ENCODE data around the gene B3GNT3. TPM values are rescaled to one million over a fixed set of nuclear protein-coding genes. Genes with fewer than 3 reads are reported as not detected.
A peak's percentile ranks its signal among the peaks of the same experiment; 100 is the strongest.

B3GNT3 gene
- total and polyA plus RNA-seq, 2 donors: 5.7 to 6.5 TPM

DNA sequence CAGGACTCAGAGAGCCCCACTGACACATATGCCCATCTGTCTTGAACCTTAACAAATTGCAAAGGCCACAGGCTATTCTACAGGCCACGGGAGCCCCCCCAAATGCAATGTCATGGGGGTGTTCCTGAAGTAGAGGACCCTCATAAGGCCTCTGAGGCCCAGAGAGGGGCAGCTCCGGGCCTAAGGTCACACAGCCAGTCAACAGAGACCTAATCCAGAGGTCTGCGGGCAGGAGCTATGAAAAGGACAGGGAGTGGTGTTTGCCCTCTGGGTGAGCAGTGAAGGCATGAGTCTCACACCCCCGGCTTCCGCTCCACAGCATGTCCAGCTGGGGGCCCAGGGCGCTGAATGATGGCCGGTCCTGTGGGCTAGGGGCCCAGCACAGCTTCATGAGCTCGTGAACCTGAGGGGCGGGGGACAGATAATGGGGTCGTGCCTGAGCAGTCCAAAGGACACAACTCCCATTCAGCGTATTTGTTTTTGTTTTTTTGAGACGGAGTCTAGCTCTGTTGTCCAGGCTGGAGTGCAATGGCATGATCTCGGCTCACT is 31.6 kb downstream of the B3GNT3 start:
- no peak for DNase-seq (ENCODE audit: extremely low spot score)
- H3K4me1 ChIP-seq (ENCODE audit: insufficient read depth): no peaks in the 10 kb centered on the region
- H3K4me3 ChIP-seq (ENCODE audit: low read depth, low read length): no peak overlapping the region
- no peak overlapping the region for H3K27ac ChIP-seq (ENCODE audit: low read depth)
- 86% methylated on average over 13 of the region's 13 CpGs for WGBS
- H3K36me3 ChIP-seq (ENCODE audit: insufficient read depth): no peaks in the 10 kb centered on the region

DNA sequence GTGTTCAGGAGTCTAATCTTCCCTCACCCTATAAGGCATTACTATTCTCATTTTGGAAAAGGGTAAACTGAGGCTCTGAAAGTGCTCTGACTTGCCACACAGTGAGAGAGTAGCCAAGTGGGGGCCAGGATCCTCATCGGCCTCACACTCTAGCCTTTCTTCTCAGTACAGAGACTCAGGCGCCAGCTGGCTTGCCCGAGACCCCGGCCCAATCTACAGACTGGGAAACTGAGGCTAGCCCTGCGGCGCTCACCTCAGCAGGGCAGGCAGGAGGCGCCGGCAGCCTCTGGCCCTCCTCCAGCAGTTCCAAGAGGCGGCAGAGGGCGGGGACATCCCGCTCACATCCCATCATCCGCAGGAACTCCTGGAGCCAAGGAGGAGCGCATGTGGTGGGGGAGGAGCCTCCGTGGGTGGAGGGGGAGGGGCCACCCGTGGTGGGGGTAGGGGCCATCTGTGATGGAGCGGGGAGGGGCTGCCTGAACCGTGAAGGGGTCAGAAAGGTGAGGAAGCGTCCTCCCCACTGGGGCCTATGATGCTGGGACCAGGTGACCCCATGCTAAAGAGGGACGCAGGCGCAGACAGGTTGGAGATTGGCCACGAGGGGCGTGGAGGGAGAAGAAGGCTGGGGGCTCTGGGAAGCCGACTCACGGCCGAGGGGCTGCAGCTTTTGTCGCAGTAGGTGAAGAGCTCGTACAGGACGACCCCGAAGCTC is 35.1 kb downstream of the B3GNT3 start:
- DNase-seq (ENCODE audit: extremely low spot score): no peak
- Histone ChIP-seq H3K4me3 (ENCODE audit: low read depth, low read length) (no peak overlapping the region), H3K27ac (ENCODE audit: low read depth) (no peak overlapping the region), H3K36me3 (ENCODE audit: insufficient read depth) (no peaks in the 10 kb centered on the region), H3K4me1 (ENCODE audit: insufficient read depth) (no peaks in the 10 kb centered on the region)
- WGBS: 20% methylated on average over 29 of the region's 29 CpGs

DNA sequence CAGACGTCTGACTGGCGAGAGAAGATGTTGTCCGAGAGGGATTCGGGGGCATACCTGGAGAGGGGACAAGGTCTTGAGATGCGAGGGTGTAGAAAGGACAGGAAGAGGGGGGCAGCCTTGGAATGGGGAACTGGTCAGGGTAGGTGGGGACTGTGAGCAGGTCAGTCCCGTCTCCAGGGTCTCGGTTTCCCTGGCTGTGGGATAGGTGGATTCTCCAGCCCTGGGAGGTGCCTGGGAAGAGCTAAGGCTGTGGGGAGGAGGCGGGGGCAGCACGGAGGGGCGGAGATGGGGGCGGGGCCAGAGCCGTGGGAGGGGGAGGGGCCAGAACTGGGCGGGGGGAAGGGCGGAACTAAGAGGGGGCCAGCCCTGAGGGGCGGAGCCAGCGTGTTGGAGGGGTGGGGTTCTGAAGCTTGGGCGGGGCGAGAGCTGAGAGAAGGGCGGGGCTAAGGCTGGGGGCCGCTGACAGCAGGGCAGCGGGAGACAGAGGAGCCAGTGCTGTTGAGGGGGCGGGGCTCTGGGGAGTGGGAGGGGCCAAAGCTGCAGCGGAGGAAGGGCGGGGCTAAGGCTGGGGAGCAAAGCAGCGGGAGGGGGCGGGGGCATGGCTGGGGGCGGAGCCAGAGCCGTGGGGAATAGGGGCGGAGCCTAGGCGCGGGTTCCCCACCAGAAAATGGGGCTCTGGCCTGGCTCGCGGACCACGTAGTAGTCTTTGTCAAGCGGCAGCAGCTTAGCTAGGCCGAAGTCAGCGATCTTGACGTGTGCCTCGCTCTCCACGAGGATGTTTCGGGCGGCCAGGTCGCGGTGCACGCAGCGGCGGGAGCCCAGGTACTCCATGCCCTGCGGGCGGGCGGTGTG is 35.9 kb downstream of the B3GNT3 start:
- H3K36me3 ChIP-seq (ENCODE audit: insufficient read depth): no peaks in the 10 kb centered on the region
- no peak overlapping the region for H3K27ac ChIP-seq (ENCODE audit: low read depth)
- no peaks in the 10 kb centered on the region for H3K4me1 ChIP-seq (ENCODE audit: insufficient read depth)
- no peak overlapping the region for H3K4me3 ChIP-seq (ENCODE audit: low read depth, low read length)
- WGBS: 15% methylated on average over 50 of the region's 50 CpGs
- peak; percentile 54 for DNase-seq (ENCODE audit: extremely low spot score)

DNA sequence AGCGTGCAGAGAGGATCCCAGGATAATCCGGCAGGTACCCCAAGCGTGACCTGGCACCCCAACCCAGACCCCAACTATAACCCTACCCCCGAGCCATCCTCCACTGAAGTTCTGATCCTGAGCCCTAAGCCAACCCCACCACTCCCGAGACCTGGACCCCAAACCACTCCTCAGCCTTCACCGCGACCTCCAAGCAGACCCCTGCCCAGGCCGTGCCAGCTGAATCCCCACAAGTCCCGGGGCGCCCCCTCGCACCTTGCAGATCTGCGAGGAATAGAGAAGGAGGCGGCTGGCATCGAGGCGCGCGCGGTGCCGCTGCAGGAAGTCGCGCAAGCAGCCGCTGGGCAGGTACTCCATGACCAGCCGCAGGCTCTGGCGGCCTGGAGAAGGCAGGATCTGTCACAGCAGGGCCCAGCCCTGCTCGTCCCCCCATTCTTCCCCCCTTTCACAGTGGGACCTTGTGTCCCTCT is 36.5 kb downstream of the B3GNT3 start:
- WGBS: 32% methylated on average over 25 of the region's 25 CpGs
- no peak overlapping the region for H3K4me3 ChIP-seq (ENCODE audit: low read depth, low read length)
- no peaks in the 10 kb centered on the region for H3K36me3 ChIP-seq (ENCODE audit: insufficient read depth)
- H3K4me1 ChIP-seq (ENCODE audit: insufficient read depth): no peaks in the 10 kb centered on the region
- DNase-seq (ENCODE audit: extremely low spot score): no peak
- H3K27ac ChIP-seq (ENCODE audit: low read depth): no peak overlapping the region

DNA sequence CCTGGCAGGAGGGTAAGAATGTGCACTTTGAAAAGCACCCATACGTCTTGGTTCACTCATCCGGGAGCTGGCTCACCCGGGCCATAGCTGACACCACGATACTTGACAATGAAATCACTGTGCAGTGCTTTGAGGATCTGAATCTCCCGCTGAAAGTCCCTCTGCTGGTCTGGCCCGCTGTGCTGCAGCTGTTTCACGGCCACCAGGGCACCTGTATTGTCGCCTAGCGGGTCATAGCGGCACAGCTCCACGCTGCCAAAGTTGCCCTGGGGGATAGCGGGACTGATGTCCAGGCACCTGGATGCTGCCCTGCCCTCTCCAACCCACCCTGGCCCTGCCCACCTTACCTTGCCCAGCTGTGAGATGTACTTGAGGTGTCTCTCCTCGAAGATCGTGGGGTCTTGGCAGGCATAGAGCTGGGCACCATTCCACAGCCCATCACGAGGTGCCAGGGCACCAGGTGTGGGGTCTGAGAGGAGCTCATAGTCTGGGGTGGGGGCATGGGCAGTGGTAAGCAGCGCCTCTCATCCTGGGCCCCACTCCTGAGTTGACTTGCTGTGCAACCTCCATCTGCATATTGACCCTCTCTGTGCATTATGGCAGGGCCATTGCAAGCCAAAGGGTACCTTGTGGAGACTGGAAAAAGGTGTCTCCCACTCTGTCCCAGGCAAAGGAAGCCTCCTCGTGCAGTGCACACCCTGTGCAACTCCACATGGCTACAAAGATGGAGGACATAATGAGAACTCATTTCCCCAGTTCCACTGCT is 37.7 kb downstream of the B3GNT3 start:
- Histone ChIP-seq H3K27ac (ENCODE audit: low read depth) (no peak overlapping the region), H3K4me1 (ENCODE audit: insufficient read depth) (no peaks in the 10 kb centered on the region), H3K4me3 (ENCODE audit: low read depth, low read length) (no peak overlapping the region), H3K36me3 (ENCODE audit: insufficient read depth) (no peaks in the 10 kb centered on the region)
- 86% methylated on average over 17 of the region's 17 CpGs for WGBS
- DNase-seq (ENCODE audit: extremely low spot score): no peak

DNA sequence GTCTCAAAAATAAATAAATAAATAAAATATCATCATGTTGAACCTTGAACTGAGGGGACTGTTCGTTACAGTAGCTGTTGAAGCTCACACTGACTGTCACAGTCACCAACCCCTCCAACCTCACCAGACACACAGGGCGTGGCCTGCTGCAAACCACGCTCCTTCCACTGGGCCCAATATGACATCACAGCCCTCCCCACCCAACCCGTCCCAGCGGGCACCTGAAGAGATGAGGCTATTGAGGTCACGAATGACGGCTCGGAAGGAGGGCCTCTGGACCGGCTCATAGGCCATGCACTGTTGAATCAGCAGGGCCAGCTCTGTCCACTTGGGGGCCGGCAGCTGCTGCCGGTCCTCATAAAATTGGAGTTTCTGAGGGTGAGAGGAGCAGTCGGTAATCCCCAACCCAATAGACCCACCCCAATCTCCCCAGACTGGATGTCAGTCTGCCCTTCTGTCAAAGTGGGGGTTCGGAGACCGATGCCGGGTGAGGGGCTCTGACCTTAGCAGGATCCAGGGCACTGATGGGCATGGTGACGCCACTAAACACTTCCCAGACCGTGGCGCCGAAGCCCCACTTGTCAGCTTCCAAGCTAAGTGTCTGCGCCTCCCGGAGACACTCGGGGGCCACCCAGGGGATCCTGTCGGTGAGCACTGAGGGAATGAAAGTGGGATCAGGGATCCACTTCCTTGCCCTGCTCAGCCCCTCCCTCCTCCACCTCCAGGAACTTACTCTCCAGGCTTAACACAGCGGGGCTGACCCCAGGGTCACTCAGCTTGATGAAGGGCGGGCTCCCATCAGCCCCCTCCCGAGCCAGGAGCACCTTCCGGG is 39.6 kb downstream of the B3GNT3 start:
- Histone ChIP-seq H3K36me3 (ENCODE audit: insufficient read depth) (no peaks in the 10 kb centered on the region), H3K27ac (ENCODE audit: low read depth) (no peak overlapping the region), H3K4me3 (ENCODE audit: low read depth, low read length) (no peak overlapping the region), H3K4me1 (ENCODE audit: insufficient read depth) (no peaks in the 10 kb centered on the region)
- no peak for DNase-seq (ENCODE audit: extremely low spot score)
- WGBS: 72% methylated on average over 27 of the region's 27 CpGs

DNA sequence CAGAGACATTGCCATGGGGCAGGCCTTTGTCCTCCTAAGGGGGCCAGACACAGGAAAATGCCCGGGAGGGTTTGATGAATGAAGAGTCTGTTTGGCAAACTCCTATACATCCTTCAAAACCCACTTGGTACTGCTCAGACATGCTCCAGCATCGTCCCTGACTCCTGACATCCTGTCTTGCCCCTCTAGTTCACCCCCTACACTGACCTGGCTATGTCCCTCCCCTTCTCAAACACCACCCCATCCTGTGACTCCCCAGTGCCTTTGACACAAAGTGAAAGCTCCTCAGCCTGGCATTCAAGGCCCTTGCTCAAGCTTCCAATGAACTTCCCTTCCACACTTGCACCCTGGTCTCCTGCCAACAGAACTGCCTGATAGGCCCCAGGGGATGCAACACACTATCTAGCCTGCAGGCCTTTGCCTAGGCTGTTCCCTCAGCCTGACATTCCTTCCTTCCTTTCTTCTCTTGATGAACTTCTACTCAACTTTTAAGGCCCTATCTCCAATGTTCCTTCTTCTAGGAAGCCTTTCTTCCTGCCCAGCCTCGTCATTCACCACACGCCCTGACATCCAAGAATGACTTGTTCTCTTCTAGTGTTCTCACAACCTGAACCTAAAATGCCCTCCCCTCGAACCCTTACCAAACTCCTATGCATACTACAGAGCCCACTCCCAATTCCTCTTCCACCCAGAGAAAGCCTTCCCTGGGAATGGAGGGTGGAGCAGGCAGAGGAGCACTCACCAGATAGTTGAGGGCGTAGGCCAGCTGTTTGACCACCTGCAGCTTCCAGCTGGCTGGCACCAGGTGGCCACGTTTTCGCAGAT is 40.5 kb downstream of the B3GNT3 start:
- Histone ChIP-seq H3K27ac (ENCODE audit: low read depth) (no peak overlapping the region), H3K36me3 (ENCODE audit: insufficient read depth) (no peaks in the 10 kb centered on the region), H3K4me3 (ENCODE audit: low read depth, low read length) (no peak overlapping the region), H3K4me1 (ENCODE audit: insufficient read depth) (no peaks in the 10 kb centered on the region)
- 76% methylated on average over 8 of the region's 8 CpGs for WGBS
- no peak for DNase-seq (ENCODE audit: extremely low spot score)

DNA sequence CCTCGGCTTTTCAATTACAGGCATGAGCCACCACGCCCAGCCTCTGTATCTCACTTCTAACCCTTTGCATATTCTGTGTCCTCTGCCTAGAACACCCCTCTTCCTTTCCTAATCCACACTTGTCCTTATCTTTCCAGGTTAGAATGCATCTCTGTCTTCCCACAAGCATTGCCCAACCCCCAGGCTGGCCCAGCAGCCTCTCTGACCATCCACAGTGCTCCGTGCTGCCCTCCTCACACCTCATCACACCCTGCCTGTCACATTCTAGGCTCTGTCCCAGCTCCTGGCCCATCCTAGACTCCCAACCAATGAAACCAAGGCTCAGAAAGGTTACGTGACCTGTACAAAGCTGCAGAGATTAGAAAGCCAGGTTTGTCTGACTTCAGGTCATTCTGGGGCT is 41.6 kb downstream of the B3GNT3 start:
- Histone ChIP-seq H3K27ac (ENCODE audit: low read depth) (no peak overlapping the region), H3K4me1 (ENCODE audit: insufficient read depth) (no peaks in the 10 kb centered on the region), H3K36me3 (ENCODE audit: insufficient read depth) (no peaks in the 10 kb centered on the region), H3K4me3 (ENCODE audit: low read depth, low read length) (no peak overlapping the region)
- WGBS: 65% methylated on average over 4 of the region's 4 CpGs
- DNase-seq (ENCODE audit: extremely low spot score): no peak

DNA sequence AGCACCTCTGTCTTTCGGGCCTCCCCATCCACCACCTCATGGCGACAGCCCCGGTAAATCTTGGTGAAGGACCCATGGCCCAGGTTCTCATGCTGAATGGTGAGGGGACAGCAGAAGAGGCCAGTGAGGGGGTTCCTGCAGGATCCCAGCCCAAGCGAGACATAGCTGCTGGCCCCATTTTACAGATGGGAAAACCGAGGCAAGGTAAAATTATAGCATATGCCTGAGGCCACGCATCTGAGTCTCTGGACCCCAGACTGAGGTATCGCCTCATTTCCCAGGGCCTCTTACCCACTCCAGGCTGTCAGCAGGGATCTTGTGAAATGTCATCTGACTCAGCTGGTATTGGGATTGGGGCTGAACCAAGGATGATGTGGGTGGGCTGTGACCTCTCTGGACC is 43.0 kb downstream of the B3GNT3 start:
- no peak overlapping the region for H3K27ac ChIP-seq (ENCODE audit: low read depth)
- no peak for DNase-seq (ENCODE audit: extremely low spot score)
- no peaks in the 10 kb centered on the region for H3K4me1 ChIP-seq (ENCODE audit: insufficient read depth)
- 93% methylated on average over 7 of the region's 7 CpGs for WGBS
- no peaks in the 10 kb centered on the region for H3K36me3 ChIP-seq (ENCODE audit: insufficient read depth)
- H3K4me3 ChIP-seq (ENCODE audit: low read depth, low read length): no peak overlapping the region

DNA sequence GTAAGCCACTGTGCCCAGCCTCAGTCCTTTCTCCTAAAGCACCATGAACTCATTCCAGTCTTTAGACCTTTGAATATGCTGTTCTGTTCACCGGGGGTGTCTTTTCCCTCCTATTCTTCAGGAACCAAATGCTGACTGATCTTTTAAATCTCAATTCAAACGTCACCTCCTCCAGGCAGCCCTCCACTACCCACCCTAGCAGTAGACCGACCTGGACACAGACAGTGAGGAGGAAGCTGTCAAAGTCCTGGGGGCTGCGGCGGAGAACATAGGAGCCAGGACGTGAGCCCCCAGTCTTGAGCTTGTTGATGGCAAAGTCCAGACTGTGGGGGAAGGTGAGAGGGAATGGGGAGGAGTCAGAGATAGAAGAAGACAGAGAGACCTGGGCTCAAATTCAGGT is 45.1 kb downstream of the B3GNT3 start:
- 83% methylated on average over 6 of the region's 6 CpGs for WGBS
- H3K27ac ChIP-seq (ENCODE audit: low read depth): no peak overlapping the region
- H3K36me3 ChIP-seq (ENCODE audit: insufficient read depth): no peaks in the 10 kb centered on the region
- no peak for DNase-seq (ENCODE audit: extremely low spot score)
- H3K4me1 ChIP-seq (ENCODE audit: insufficient read depth): no peaks in the 10 kb centered on the region
- H3K4me3 ChIP-seq (ENCODE audit: low read depth, low read length): no peak overlapping the region

DNA sequence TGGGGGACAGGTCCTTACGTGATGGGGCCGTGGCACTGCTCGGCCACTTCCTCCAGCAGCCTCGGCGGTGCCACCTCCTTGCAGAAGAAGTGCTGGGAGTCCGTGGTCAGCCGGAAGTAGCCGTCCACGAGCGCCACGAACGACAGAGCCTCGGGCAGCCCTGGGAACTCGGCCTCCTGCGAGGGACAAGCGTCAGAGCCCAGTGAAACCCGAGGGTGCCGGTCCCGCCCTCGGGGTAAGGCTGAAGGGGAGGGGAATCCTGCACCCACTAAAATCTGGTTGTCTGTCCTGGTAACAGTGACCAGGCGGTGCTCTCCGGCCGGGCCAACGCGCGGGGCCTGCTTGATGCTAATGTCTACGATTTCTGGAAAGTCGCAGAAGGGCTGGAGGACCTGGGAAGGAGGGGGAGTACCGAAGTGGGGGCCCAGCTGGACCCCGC is 46.5 kb downstream of the B3GNT3 start:
- Histone ChIP-seq H3K4me3 (ENCODE audit: low read depth, low read length) (no peak overlapping the region), H3K36me3 (ENCODE audit: insufficient read depth) (no peaks in the 10 kb centered on the region), H3K27ac (ENCODE audit: low read depth) (no peak overlapping the region), H3K4me1 (ENCODE audit: insufficient read depth) (no peaks in the 10 kb centered on the region)
- 23% methylated on average over 30 of the region's 30 CpGs for WGBS
- DNase-seq (ENCODE audit: extremely low spot score): no peak

Measured in urinary bladder (tissue), 4 donors.